KMS-11 (cell line): Measurements from ENCODE around the gene LCTL.

Experiments
- H2AFZ ChIP-seq: fragments of 200-600 bp; sonication (generic); 2 replicates; pipeline ENCODE4 v1.6.1; 2016; ENCODE audit warnings: antibody characterized with exemption, mixed run types, low read depth
- H3K27ac ChIP-seq: fragments of 200-600 bp; sonication (generic); 2 replicates; pipeline ENCODE4 v1.6.1; 2016; ENCODE audit warnings: mild to moderate bottlenecking, mixed run types
- H3K27me3 ChIP-seq: fragments of 200-600 bp; sonication (generic); 2 replicates; pipeline ENCODE4 v1.6.1; 2017; ENCODE audit warnings: mild to moderate bottlenecking, low read depth, mixed run types, moderate library complexity; ENCODE audit not compliant: insufficient read depth
- H3K36me3 ChIP-seq: fragments of 200-600 bp; sonication (generic); 2 replicates; pipeline ENCODE4 v1.6.1; 2017; ENCODE audit warnings: mild to moderate bottlenecking, mixed run types; ENCODE audit not compliant: insufficient read depth
- H3K4me1 ChIP-seq: fragments of 200-600 bp; sonication (generic); 2 replicates; pipeline ENCODE4 v1.6.1; 2016; ENCODE audit warnings: mild to moderate bottlenecking, low read depth, mixed run types; ENCODE audit not compliant: poor library complexity, severe bottlenecking
- H3K4me2 ChIP-seq: fragments of 200-600 bp; sonication (generic); 2 replicates; pipeline ENCODE4 v1.7.0; 2016; ENCODE audit warnings: mild to moderate bottlenecking, mixed run types
- H3K4me3 ChIP-seq: fragments of 200-600 bp; sonication (generic); IDR thresholded peaks from 2 replicates; pipeline ENCODE4 v1.6.1; 2017; ENCODE audit warnings: low read depth, low read length, mixed read lengths; ENCODE audit not compliant: insufficient read depth
- H3K79me2 ChIP-seq: fragments of 200-600 bp; sonication (generic); 2 replicates; pipeline ENCODE4 v1.6.1; 2016; ENCODE audit warnings: low read depth, mixed run types; ENCODE audit not compliant: insufficient read depth
- H3K9ac ChIP-seq: fragments of 200-600 bp; sonication (generic); 2 replicates; pipeline ENCODE4 v1.6.1; 2016; ENCODE audit warnings: mild to moderate bottlenecking, mixed run types
- H4K20me1 ChIP-seq: fragments of 200-600 bp; sonication (generic); 2 replicates; pipeline ENCODE4 v1.6.1; 2016; ENCODE audit warnings: mild to moderate bottlenecking, mixed run types; ENCODE audit not compliant: insufficient read depth
- TF ChIP-seq, protein P1 (sequence below): fragments of 200-600 bp; sonication (generic); conservative IDR thresholded peaks from 2 replicates; pipeline ENCODE4 v1.6.1; 2017; ENCODE audit warnings: low read depth, mild to moderate bottlenecking, antibody characterized with exemption, low read length, moderate library complexity, mixed read lengths

Gene LCTL

DNA sequence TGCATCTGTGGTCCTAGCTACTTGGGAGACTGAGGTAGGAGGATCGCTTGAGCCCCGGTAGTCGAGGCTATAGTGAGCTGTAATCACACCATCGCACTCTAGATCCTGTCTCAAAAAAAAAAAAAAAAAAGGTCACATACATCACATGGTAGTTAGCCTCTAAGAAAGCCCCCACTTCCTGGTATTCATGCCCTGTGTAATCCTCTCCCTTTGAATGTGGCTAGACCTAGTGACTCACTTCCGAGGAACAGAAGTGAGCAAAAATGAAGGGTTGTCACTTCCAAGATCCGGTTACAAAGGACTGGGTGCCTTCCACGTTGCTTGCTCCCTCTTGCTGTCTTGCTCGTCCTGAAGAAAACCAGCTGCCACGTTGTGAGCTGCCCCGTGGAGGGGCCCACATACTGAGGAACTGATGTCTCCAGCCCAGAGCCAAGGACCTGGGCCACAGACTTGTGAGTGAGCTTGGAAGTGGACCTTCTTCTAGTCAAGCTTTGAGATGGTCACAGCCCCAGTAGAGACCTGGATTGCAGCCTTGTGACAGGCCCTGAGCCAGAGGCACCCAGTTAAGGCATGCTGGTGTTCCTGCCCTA, 12.6 kb upstream of the LCTL start:
- no peaks in the 10 kb centered on the region for H3K4me1 ChIP-seq
- no peak overlapping the region for H3K27ac ChIP-seq
- H4K20me1 ChIP-seq, result no peaks in the 10 kb centered on the region
- H3K4me2 ChIP-seq, result no peak overlapping the region
- H3K27me3 ChIP-seq, result no peaks in the 10 kb centered on the region
- no peak overlapping the region for H3K9ac ChIP-seq
- no peaks in the 10 kb centered on the region for H3K36me3 ChIP-seq
- H3K79me2 ChIP-seq, result no peaks in the 10 kb centered on the region
- TF ChIP-seq, protein P1, sequence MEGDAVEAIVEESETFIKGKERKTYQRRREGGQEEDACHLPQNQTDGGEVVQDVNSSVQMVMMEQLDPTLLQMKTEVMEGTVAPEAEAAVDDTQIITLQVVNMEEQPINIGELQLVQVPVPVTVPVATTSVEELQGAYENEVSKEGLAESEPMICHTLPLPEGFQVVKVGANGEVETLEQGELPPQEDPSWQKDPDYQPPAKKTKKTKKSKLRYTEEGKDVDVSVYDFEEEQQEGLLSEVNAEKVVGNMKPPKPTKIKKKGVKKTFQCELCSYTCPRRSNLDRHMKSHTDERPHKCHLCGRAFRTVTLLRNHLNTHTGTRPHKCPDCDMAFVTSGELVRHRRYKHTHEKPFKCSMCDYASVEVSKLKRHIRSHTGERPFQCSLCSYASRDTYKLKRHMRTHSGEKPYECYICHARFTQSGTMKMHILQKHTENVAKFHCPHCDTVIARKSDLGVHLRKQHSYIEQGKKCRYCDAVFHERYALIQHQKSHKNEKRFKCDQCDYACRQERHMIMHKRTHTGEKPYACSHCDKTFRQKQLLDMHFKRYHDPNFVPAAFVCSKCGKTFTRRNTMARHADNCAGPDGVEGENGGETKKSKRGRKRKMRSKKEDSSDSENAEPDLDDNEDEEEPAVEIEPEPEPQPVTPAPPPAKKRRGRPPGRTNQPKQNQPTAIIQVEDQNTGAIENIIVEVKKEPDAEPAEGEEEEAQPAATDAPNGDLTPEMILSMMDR, result no peak
- no peak overlapping the region for H3K4me3 ChIP-seq
- no peak overlapping the region for H2AFZ ChIP-seq

DNA sequence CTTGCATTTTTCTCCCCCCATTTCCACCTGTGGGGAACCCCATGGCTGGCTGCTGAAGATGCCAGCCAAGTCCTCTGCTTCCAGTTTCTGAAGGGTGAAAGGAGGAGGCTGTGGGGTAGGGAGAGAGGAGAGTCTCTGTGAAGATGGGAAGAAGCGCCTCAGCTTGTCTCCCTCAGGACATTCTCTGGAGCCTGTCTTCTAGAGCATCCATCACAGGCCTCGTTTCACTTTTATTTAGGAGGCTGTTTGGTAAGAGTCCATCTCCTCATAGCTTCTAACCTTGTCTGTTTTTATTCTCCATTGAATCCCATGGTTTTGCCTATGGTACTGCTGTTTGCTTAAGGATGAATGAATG, 8.8 kb upstream of the LCTL start:
- no peaks in the 10 kb centered on the region for H3K27me3 ChIP-seq
- H3K4me1 ChIP-seq, result no peaks in the 10 kb centered on the region
- no peak overlapping the region for H3K9ac ChIP-seq
- H4K20me1 ChIP-seq, result no peaks in the 10 kb centered on the region
- H3K27ac ChIP-seq, result no peak overlapping the region
- H2AFZ ChIP-seq, result no peak overlapping the region
- no peaks in the 10 kb centered on the region for H3K36me3 ChIP-seq
- no peak overlapping the region for H3K4me3 ChIP-seq
- H3K4me2 ChIP-seq, result no peak overlapping the region
- TF ChIP-seq, protein P1, result no peak
- no peaks in the 10 kb centered on the region for H3K79me2 ChIP-seq

DNA sequence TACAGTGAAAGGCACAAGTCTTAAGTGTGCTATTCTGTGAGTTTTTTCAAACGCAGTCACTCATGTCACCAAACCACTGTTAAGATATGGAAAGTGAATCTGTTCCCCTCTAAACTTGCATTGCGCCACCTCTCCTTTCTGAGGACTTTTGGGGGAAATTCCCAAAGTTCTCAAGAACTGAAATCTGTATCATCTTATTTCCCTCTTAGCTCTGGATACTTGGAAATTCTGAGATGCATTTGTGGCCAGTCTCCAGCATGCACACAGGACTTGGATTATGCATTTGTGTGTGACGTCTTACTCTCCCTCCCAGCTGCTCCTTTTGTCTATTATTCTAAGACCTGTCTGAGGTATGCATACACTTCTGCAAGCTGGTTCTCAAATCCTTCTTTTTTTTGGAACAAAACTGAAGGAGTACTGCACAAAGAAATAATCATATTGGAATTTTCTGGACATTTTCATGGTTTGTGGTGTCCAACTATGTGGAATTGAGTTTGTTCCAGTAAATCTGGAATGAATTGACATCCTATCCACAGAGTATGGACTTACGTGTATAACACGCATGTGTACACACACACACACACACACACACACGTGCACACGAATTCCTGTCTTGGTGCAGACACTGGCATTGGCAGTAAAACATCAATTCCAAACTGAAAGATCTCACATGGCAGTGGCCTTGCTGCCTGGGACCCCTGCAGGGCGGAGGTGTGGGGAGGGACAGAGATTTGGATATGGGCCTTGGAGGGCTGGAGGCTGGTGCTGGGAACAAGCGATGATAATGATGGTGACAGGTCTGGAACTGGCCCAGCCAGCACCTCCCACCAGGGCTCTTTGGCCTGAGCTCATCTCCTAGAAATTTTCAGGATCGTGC, 8.2 kb upstream of the LCTL start:
- Histone ChIP-seq H3K4me2 (no peak overlapping the region), H3K9ac (no peak overlapping the region), H2AFZ (no peak overlapping the region)

DNA sequence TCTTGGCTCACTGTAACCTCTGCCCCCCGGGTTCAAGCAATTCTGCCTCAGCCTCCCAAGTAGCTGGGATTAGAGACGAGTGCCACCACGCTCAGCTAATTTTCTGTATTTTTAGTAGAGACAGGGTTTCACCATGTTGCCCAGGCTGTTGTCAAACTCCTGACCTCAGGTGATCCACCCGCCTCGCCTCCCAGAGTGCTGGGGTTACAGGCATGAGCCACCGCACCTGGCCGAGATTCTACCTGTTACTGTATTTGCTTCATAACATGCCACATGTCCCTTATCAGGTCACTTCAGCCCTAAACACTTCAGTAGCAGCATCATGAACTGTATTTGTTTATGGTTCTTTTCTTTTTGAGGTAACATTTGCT, 7.5 kb upstream of the LCTL start:
- Histone ChIP-seq H3K79me2 (no peaks in the 10 kb centered on the region), H3K27me3 (no peaks in the 10 kb centered on the region), H3K9ac (no peak overlapping the region), H3K4me3 (no peak overlapping the region), H3K36me3 (no peaks in the 10 kb centered on the region), H2AFZ (no peak overlapping the region), H4K20me1 (no peaks in the 10 kb centered on the region), H3K4me1 (no peaks in the 10 kb centered on the region), H3K4me2 (no peak overlapping the region), H3K27ac (no peak overlapping the region)
- TF ChIP-seq, protein P1, result no peak

More for the DNA sequence above, 8.2 kb upstream of the LCTL start:
- Histone ChIP-seq H4K20me1 (no peaks in the 10 kb centered on the region), H3K36me3 (no peaks in the 10 kb centered on the region), H3K4me3 (no peak overlapping the region), H3K27me3 (no peaks in the 10 kb centered on the region), H3K27ac (no peak overlapping the region), H3K79me2 (no peaks in the 10 kb centered on the region), H3K4me1 (no peaks in the 10 kb centered on the region)
- TF ChIP-seq, protein P1, result no peak
